GM23338 (cell line): ENCODE results near the gene SLC9A2. TPM values are rescaled to one million over a fixed set of nuclear protein-coding genes. Genes with fewer than 3 reads are reported as not detected.

Source experiments
- ATAC-seq: fragments of 200-7000 bp; cut with Tn5 transposase; 3 replicates; pipeline ENCODE4 v1.9.1; 2020
- DNase-seq: peaks from one replicate; pipeline ENCODE4 v3.0.0-alpha.2; 2015; ENCODE audit warnings: low spot score
- H2AFZ ChIP-seq: fragments of 200-600 bp; sonication (generic); 2 replicates; pipeline ENCODE4 v1.8.0; 2016; ENCODE audit warnings: antibody characterized with exemption, mild to moderate bottlenecking, moderate library complexity
- H3F3A ChIP-seq: fragments of 200-600 bp; sonication (generic); replicated peaks from 2 replicates; pipeline ENCODE4 v1.8.0; 2017; ENCODE audit warnings: antibody characterized with exemption, mixed run types, low read depth
- H3K27ac ChIP-seq: fragments of 200-600 bp; sonication (generic); 2 replicates; pipeline ENCODE4 v1.6.1; 2016; ENCODE audit warnings: low read depth
- H3K27me3 ChIP-seq: fragments of 200-600 bp; sonication (generic); 2 replicates; pipeline ENCODE4 v1.8.0; 2016; ENCODE audit warnings: mild to moderate bottlenecking, mixed run types, moderate library complexity; ENCODE audit not compliant: insufficient read depth
- H3K36me3 ChIP-seq: fragments of 200-600 bp; sonication (generic); 2 replicates; pipeline ENCODE4 v1.8.0; 2016; ENCODE audit warnings: mild to moderate bottlenecking; ENCODE audit not compliant: insufficient read depth
- H3K4me1 ChIP-seq: fragments of 200-600 bp; sonication (generic); 2 replicates; pipeline ENCODE4 v1.8.0; 2016; ENCODE audit warnings: mild to moderate bottlenecking, moderate library complexity; ENCODE audit not compliant: insufficient read depth
- H3K4me2 ChIP-seq: fragments of 200-600 bp; sonication (generic); 2 replicates; pipeline ENCODE4 v1.7.1; 2017; ENCODE audit warnings: mixed run types
- H3K4me3 ChIP-seq: fragments of 200-600 bp; sonication (generic); 2 replicates; pipeline ENCODE4 v1.6.1; 2016; ENCODE audit warnings: mixed run types
- H3K79me2 ChIP-seq: fragments of 200-600 bp; sonication (generic); replicated peaks from 2 replicates; pipeline ENCODE4 v1.8.0; 2017; ENCODE audit warnings: mild to moderate bottlenecking; ENCODE audit not compliant: insufficient read depth
- H3K9me2 ChIP-seq: fragments of 200-600 bp; sonication (generic); 2 replicates; pipeline ENCODE4 v1.8.0; 2017; ENCODE audit not compliant: insufficient read depth
- H4K20me1 ChIP-seq: fragments of 200-600 bp; sonication (generic); replicated peaks from 2 replicates; pipeline ENCODE4 v1.8.0; 2017; ENCODE audit warnings: mild to moderate bottlenecking; ENCODE audit not compliant: insufficient read depth
- H3K27ac Mint-ChIP-seq: 2 replicates; pipeline ENCODE4 v1.8.0; 2020; ENCODE audit warnings: inconsistent platforms, mild to moderate bottlenecking, moderate library complexity, mixed read lengths
- H3K27me3 Mint-ChIP-seq: 3 replicates; pipeline ENCODE4 v1.8.0; 2022; ENCODE audit warnings: low read depth, mild to moderate bottlenecking, moderate library complexity, mixed read lengths, inconsistent platforms; ENCODE audit not compliant: insufficient read depth, poor library complexity
- H3K36me3 Mint-ChIP-seq: 3 replicates; pipeline ENCODE4 v1.8.0; 2021; ENCODE audit warnings: low read depth, mild to moderate bottlenecking, inconsistent platforms, moderate library complexity, mixed read lengths
- H3K4me1 Mint-ChIP-seq: 3 replicates; pipeline ENCODE4 v1.8.0; 2020; ENCODE audit warnings: mild to moderate bottlenecking, inconsistent platforms, mixed read lengths
- H3K4me3 Mint-ChIP-seq: 3 replicates; pipeline ENCODE4 v1.8.0; 2021; ENCODE audit warnings: moderate library complexity, mild to moderate bottlenecking, inconsistent platforms, mixed read lengths
- H3K9me3 Mint-ChIP-seq: 3 replicates; pipeline ENCODE4 v1.8.0; 2020; ENCODE audit warnings: moderate library complexity, mild to moderate bottlenecking, inconsistent platforms, mixed read lengths
- CREB1 ChIP-seq: fragments of 250-450 bp; sonication (Bioruptor Pico); IDR thresholded peaks from 2 replicates; pipeline ENCODE4 v1.5.0; 2020; ENCODE audit warnings: low read depth, mild to moderate bottlenecking, moderate library complexity
- CTCF ChIP-seq, 2 experiments: fragments of 200-600 bp in 1 of 2; sonication (generic) in 1 of 2; conservative IDR thresholded peaks; 2 replicates each; pipeline versions ENCODE4 v1.5.1 to v1.6.1; 2016 to 2017; ENCODE audit warnings: antibody characterized with exemption in 2 of 2, low read depth in 2 of 2, mild to moderate bottlenecking in 2 of 2, moderate library complexity in 1 of 2
- ETS1 ChIP-seq: IDR thresholded peaks from 2 replicates; pipeline ENCODE4 v1.6.1; 2016; ENCODE audit warnings: antibody characterized with exemption
- EZH2phosphoT487 ChIP-seq: fragments of 200-600 bp; sonication (generic); IDR thresholded peaks from one replicate; pipeline ENCODE4 v1.8.1; 2018; ENCODE audit warnings: antibody characterized with exemption; ENCODE audit not compliant: unreplicated experiment
- POLR2AphosphoS5 ChIP-seq: IDR thresholded peaks from 2 replicates; pipeline ENCODE4 v1.6.1; 2016; ENCODE audit warnings: antibody characterized with exemption, low read depth
- STAT1 ChIP-seq: IDR thresholded peaks from one replicate; pipeline ENCODE4 v1.6.1; 2016; ENCODE audit warnings: antibody characterized with exemption; ENCODE audit not compliant: unreplicated experiment
- ZNF331 ChIP-seq: fragments of 250-450 bp; sonication (Bioruptor Pico); IDR thresholded peaks from 2 replicates; pipeline ENCODE4 v1.5.0; 2020; ENCODE audit warnings: low read depth, mild to moderate bottlenecking, moderate library complexity
- ZNF462 ChIP-seq: fragments of 250-450 bp; sonication (Bioruptor Pico); IDR thresholded peaks from 2 replicates; pipeline ENCODE4 v1.5.0; 2020; ENCODE audit warnings: mild to moderate bottlenecking, moderate library complexity
- polyA plus RNA-seq: library from polyadenylated mRNA; unstranded; fragments of >200 nt; fragmentation: Nextera tagmentation; extraction: Ambion mirVana; gene quantifications from 2 replicates; pipeline ENCODE4 v1.2.1, GENCODE V29; 2016
- total RNA-seq: library from RNA; depleted of rRNA; stranded (reverse); fragments of >200 nt; shearing (Covaris generic); gene quantifications from 2 replicates; pipeline ENCODE4 v1.2.3, GENCODE V29; 2014
- TF ChIP-seq, protein P1 (sequence below): IDR thresholded peaks from one replicate; pipeline ENCODE4 v1.6.1; 2018; ENCODE audit warnings: antibody characterized with exemption; ENCODE audit not compliant: unreplicated experiment

The SLC9A2 gene
- total and polyA plus RNA-seq, 2 experiments from 2014 or later = 0.03 to 0.24 TPM

GRCh38 chr2:102753563-102754159, 134.3 kb downstream of the SLC9A2 start (continued):
- TF ChIP-seq ZNF462 (CRISPR knock-in tag) (no peak), EZH2phosphoT487 (no peak)

DNA sequence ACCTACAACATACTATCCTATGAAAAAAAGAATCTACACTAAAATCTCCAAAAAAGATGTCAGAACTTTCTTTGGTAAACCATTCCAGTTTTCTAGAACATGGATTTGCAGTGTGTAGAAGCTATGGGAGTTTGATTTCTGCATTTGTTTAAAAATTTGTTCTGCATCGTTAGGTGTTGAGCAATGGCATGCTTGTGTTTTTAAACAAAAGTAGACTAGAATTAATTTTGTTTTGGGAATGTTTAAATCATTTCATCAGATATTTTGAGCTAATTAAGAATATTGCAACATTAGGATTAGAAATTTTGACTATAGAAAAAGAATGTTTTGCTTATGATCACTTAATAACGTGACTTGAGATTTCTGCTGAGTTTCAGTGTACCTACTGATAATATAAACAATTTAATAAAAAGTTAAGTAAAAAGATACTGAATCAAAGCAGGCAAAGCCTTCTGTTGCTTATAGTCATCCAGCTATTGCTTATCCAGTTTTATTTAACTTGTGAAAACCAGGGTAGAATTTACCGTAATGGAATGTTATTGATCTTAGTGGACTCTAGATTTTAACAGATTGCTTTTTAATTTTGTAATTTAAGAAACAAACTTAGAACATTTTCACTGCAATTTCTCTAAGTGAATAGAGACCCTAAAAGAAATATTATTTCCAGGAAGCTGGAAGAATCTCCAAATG, 135.2 kb downstream of the SLC9A2 start:
- Histone ChIP-seq H3K4me1 (no peaks in the 10 kb centered on the region), H3K4me3 (no peak overlapping the region), H2AFZ (no peak overlapping the region), H3K27ac (no peak overlapping the region), H4K20me1 (no peaks in the 10 kb centered on the region), H3F3A (no peaks in the 10 kb centered on the region), H3K79me2 (no peaks in the 10 kb centered on the region), H3K9me2 (no peaks in the 10 kb centered on the region), H3K4me2 (no peak overlapping the region), H3K27me3 (no peaks in the 10 kb centered on the region), H3K36me3 (no peaks in the 10 kb centered on the region)
- no peak overlapping the region for H3K27ac Mint-ChIP-seq
- peaks cover 6% of the 10 kb centered on the region for H3K4me1 Mint-ChIP-seq
- ATAC-seq (no peak), DNase-seq (no peak)
- H3K4me3 Mint-ChIP-seq = no peak overlapping the region
- H3K27me3 Mint-ChIP-seq = no peaks in the 10 kb centered on the region
- H3K9me3 Mint-ChIP-seq = no peaks in the 10 kb centered on the region
- H3K36me3 Mint-ChIP-seq = no peaks in the 10 kb centered on the region
- no peak for TF ChIP-seq ZNF331
- TF ChIP-seq, protein P1, sequence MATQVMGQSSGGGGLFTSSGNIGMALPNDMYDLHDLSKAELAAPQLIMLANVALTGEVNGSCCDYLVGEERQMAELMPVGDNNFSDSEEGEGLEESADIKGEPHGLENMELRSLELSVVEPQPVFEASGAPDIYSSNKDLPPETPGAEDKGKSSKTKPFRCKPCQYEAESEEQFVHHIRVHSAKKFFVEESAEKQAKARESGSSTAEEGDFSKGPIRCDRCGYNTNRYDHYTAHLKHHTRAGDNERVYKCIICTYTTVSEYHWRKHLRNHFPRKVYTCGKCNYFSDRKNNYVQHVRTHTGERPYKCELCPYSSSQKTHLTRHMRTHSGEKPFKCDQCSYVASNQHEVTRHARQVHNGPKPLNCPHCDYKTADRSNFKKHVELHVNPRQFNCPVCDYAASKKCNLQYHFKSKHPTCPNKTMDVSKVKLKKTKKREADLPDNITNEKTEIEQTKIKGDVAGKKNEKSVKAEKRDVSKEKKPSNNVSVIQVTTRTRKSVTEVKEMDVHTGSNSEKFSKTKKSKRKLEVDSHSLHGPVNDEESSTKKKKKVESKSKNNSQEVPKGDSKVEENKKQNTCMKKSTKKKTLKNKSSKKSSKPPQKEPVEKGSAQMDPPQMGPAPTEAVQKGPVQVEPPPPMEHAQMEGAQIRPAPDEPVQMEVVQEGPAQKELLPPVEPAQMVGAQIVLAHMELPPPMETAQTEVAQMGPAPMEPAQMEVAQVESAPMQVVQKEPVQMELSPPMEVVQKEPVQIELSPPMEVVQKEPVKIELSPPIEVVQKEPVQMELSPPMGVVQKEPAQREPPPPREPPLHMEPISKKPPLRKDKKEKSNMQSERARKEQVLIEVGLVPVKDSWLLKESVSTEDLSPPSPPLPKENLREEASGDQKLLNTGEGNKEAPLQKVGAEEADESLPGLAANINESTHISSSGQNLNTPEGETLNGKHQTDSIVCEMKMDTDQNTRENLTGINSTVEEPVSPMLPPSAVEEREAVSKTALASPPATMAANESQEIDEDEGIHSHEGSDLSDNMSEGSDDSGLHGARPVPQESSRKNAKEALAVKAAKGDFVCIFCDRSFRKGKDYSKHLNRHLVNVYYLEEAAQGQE = no peak
- no peak for TF ChIP-seq ETS1
- no peak for TF ChIP-seq CTCF (conservative IDR thresholded peaks at IDR 0.05; ENCODE audit: low read depth in 2 of 2)
- no peak for TF ChIP-seq STAT1
- TF ChIP-seq CREB1 = no peak
- no peak for TF ChIP-seq POLR2AphosphoS5
